Lung (tissue), 12 donors: ENCODE results near the gene PLEKHN1. TPM values are rescaled to one million over a fixed set of nuclear protein-coding genes. Genes with fewer than 3 reads are reported as not detected.
"Not testable (repeated sequence)": the region's sequence is repeated elsewhere in the genome, so short reads cannot be mapped to it uniquely, and the experiment has no call there.

Experiments
- ATAC-seq: fragments of 200-7000 bp; cut with Tn5 transposase; one replicate; pipeline ENCODE4 v1.9.1; 2020; ENCODE audit warnings: moderate number of reproducible peaks; ENCODE audit not compliant: insufficient read depth, low FRiP score
- DNase-seq, 3 donors: peaks; one replicate each; pipeline ENCODE4 v3.0.0-alpha.2; 2013 to 2017
- H3K27ac ChIP-seq, 2 donors: one replicate each; pipeline ENCODE4 v1.5.1; 2013; ENCODE audit warnings: mild to moderate bottlenecking in 2 of 2, moderate library complexity in 2 of 2, control low read depth in 1 of 2, inconsistent platforms in 1 of 2, low read depth in 1 of 2, low read length in 1 of 2
- H3K27me3 ChIP-seq, 3 donors: one replicate each; pipeline ENCODE4 v1.5.1; 2013; ENCODE audit warnings: low read length in 2 of 3; ENCODE audit not compliant: control insufficient read depth in 3 of 3, insufficient read depth in 3 of 3
- H3K36me3 ChIP-seq, 4 donors: one replicate each; pipeline ENCODE4 v1.5.1; 2013; ENCODE audit warnings: low read length in 4 of 4, mild to moderate bottlenecking in 1 of 4, moderate library complexity in 1 of 4; ENCODE audit not compliant: control insufficient read depth in 4 of 4, insufficient read depth in 4 of 4
- H3K4me1 ChIP-seq, 5 donors: one replicate each; pipeline ENCODE4 v1.5.1; 2013; ENCODE audit warnings: low read length in 5 of 5, mild to moderate bottlenecking in 2 of 5, moderate library complexity in 1 of 5; ENCODE audit not compliant: control insufficient read depth in 5 of 5, insufficient read depth in 5 of 5
- H3K4me3 ChIP-seq: one replicate; pipeline ENCODE4 v1.5.1; 2013; ENCODE audit warnings: mild to moderate bottlenecking, control low read depth, moderate library complexity
- H3K9ac ChIP-seq, 2 donors: one replicate each; pipeline ENCODE4 v1.5.1; 2013; ENCODE audit warnings: low read length in 2 of 2, control low read depth in 1 of 2; ENCODE audit not compliant: insufficient read depth in 1 of 2
- H3K9me3 ChIP-seq, 4 donors: one replicate each; pipeline ENCODE4 v1.5.1; 2013; ENCODE audit warnings: low read length in 3 of 4, mild to moderate bottlenecking in 1 of 4, moderate library complexity in 1 of 4; ENCODE audit not compliant: control insufficient read depth in 4 of 4, insufficient read depth in 3 of 4
- WGBS, 2 donors: extraction: QIAGEN DNeasy Blood & Tissue Kit; methylation state at CpG; one replicate each; pipeline ENCODE4 v1.1.7; 2013; 5-methylcytosine and 5-hydroxymethylcytosine counted together
- polyA plus RNA-seq, 2 donors: library from polyadenylated mRNA; stranded (reverse); fragments of 200-250 nt; gene quantifications; one replicate each; pipeline ENCODE4 v1.2.1, GENCODE V29; 2013
- total RNA-seq, 2 donors: library from RNA; depleted of rRNA in 1 of 2; stranded (reverse); fragments of >200 nt in 1 of 2; gene quantifications; one replicate each; pipeline ENCODE4 v1.2.1, GENCODE V29; 2014 to 2021
- TF ChIP-seq, protein P1 (sequence below): IDR thresholded peaks from 2 replicates; pipeline ENCODE4 v1.5.1; 2012; ENCODE audit warnings: mild to moderate bottlenecking; ENCODE audit errors: control extremely low read depth, extremely low read depth
- donor health status: control.
- donor health status: control.
- donor health status: Bipolar disorder and iron deficiency.
- donor health status: healthy.
- donor health status: DM: yes; HTN: yes; CAD: no.

The PLEKHN1 gene
- total and polyA plus RNA-seq, 4 donors: 2.0 to 5.1 (median 2.4) TPM

DNA sequence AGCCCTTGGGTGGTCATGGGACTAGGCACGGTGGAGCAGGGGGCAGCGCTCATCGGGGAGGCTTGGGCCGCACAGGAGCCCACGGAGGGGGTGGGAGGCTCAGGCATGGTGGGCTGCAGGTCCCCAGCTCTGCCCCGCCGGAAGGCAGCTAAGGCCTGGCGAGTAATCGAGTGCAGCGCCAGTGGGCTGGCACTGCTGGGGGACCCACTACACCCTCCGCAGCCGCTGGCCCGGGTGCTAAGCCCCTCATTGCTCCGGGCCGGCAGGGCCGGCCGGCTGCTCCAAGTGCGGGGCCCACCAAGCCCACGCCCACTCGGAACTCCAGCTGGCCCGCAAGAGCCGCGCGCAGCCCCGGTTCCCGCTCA lies 52.0 kb downstream of the PLEKHN1 start:
- H3K4me3 ChIP-seq, DNase-seq, H3K9me3 ChIP-seq, ATAC-seq, H3K9ac ChIP-seq, H3K27me3 ChIP-seq, H3K27ac ChIP-seq, H3K36me3 ChIP-seq: not testable (repeated sequence)
- 94 to 96% methylated on average over 21 to 26 of the region's 26 CpGs for WGBS, 2 donors
- peaks cover 0 to 27% (median 6%) of the 10 kb centered on the region in 5 donors for H3K4me1 ChIP-seq

DNA sequence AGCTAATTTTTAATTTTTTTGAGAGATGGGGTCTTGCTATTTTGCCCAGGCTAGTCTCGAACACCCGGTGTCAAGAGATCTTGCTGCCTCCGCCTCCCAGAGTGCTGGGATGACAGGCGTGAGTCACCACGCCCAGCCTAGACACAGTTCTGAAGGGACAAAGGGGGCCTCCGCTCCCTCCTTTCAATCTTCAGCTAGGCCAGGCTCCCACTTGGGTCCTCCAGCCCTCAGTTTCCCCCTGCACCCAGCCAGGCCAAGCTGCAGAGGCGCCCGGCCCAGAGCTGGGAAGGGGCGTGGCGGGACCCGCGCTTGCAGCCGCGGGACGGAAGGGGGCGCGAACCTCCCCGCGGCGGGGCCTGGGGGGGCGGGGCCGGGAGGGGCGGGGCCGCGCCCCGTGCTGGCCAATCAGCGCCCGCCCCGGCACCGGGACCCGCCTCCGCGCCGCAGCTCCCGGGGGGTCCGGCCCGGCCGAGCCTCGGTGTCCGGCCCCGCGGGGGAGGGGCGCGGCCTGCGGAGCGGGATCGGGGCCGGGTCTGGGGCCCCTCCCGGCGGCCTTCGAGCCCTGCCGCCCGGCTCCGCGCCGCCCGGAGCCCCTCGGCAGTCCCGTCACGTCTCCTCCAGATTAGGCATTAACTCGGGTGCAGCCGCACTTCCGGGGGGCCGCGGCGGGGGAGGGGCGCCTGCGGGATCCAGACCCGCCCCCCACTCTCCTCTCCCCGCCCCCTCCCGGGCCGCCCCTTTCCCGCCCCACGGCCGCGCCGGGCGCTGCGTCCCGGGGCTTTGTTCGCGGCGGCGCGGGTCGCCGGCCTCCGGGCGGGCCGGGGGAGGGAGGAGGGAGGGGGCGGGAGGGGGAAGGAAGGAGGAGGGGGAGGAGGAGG lies 53.1 kb downstream of the PLEKHN1 start:
- H3K9me3 ChIP-seq: no peaks in the 10 kb centered on the region
- no peaks in the 10 kb centered on the region for H3K36me3 ChIP-seq
- H3K4me3 ChIP-seq: peak overlapping the region; percentile 30
- TF ChIP-seq, protein P1, sequence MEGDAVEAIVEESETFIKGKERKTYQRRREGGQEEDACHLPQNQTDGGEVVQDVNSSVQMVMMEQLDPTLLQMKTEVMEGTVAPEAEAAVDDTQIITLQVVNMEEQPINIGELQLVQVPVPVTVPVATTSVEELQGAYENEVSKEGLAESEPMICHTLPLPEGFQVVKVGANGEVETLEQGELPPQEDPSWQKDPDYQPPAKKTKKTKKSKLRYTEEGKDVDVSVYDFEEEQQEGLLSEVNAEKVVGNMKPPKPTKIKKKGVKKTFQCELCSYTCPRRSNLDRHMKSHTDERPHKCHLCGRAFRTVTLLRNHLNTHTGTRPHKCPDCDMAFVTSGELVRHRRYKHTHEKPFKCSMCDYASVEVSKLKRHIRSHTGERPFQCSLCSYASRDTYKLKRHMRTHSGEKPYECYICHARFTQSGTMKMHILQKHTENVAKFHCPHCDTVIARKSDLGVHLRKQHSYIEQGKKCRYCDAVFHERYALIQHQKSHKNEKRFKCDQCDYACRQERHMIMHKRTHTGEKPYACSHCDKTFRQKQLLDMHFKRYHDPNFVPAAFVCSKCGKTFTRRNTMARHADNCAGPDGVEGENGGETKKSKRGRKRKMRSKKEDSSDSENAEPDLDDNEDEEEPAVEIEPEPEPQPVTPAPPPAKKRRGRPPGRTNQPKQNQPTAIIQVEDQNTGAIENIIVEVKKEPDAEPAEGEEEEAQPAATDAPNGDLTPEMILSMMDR: peak; percentile 20
- peak overlapping the region; percentile 66 for H3K27ac ChIP-seq
- H3K4me1 ChIP-seq: peaks cover 0 to 23% (median 13%) of the 10 kb centered on the region in 5 donors
- DNase-seq (peak; percentile 88 to 93 (median 90)), ATAC-seq (peak; percentile 91)
- H3K9ac ChIP-seq: no peak overlapping the region
- H3K27me3 ChIP-seq: no peaks in the 10 kb centered on the region
- WGBS, 2 donors: 1 to 4% methylated on average over 21 to 84 of the region's 91 CpGs

DNA sequence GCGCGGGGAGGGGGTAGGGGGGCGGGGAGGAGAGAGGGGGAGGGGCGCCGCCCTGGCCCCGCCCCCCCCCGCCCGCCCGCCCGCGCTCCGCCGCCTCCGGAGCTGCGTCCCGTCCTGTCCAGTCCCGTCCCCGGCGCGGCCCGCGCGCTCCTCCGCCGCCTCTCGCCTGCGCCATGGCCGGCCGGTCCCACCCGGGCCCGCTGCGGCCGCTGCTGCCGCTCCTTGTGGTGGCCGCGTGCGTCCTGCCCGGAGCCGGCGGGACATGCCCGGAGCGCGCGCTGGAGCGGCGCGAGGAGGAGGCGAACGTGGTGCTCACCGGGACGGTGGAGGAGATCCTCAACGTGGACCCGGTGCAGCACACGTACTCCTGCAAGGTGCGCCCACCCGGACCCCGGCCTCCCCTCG lies 53.7 kb downstream of the PLEKHN1 start, which contains the start of gene AGRN:
Gene AGRN, plus strand, starts transcription at position 121 of the 405 bp plus-strand sequence. Its CDS starts 53 bp downstream, at position 174.
- 0% methylated on average over 24 to 52 of the region's 58 CpGs for WGBS, 2 donors
- H3K4me3 ChIP-seq: peak within 1 kb of the TSS; percentile 72
- ATAC-seq (peak; percentile 5), DNase-seq (no peak)
- no peaks in the 10 kb centered on the region for H3K36me3 ChIP-seq
- no peaks in the 10 kb centered on the region for H3K27me3 ChIP-seq
- peak within 1 kb of the TSS; percentile 66 to 67 for H3K27ac ChIP-seq
- H3K9me3 ChIP-seq: no peaks in the 10 kb centered on the region
- peaks cover 0 to 27% (median 19%) of the 10 kb centered on the region in 5 donors for H3K4me1 ChIP-seq
- TF ChIP-seq, protein P1: no peak
- H3K9ac ChIP-seq: no peak within 1 kb of the TSS

DNA sequence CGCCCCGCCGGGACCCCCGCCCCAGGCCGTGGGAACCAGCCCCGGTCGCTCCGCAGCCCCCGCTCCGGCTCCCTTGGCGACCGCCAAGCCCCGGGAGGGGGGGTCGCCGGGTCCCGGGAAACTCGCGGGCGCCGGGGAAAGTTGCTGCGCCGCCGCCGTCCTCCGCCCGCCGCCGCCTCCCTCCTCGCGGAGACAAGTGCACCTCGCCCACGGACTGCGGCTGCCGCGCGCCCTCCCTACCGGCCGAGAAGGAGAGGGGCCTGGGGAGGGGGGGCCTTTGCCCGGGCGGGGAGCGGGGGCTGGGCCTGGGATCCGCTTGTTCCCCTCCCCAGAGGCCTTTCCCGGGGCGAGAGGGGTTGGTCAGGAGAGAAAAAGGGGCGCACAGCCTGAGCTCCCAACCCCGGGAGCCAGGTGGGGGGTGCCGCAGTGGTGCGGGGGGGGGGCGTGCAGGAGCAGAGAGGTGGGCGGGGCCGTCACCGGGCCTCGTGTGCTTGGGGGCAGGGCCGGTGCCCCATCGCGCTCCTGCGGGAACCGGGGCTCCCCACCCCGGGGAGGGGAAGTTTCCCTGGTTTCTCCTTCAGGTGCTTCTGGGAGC lies 54.2 kb downstream of the PLEKHN1 start:
- Histone ChIP-seq H3K9ac (no peak overlapping the region), H3K27ac (peak overlapping the region; percentile 62 to 67), H3K27me3 (no peaks in the 10 kb centered on the region), H3K9me3 (no peaks in the 10 kb centered on the region), H3K4me1 (peaks cover 0 to 30% (median 22%) of the 10 kb centered on the region in 5 donors), H3K36me3 (no peaks in the 10 kb centered on the region), H3K4me3 (peak overlapping the region; percentile 72)
- ATAC-seq: no peak
- 0 to 1% methylated on average over 19 to 56 of the region's 59 CpGs for WGBS, 2 donors
- no peak for DNase-seq
- TF ChIP-seq, protein P1: no peak
